Measurements from ENCODE around the gene KRTAP24-1. TPM values are rescaled to one million over a fixed set of nuclear protein-coding genes. Genes with fewer than 3 reads are reported as not detected.

Gene KRTAP24-1
- total RNA-seq, 1 donor from 2014 or later: not detected

Other genes starting within 250 kb of the KRTAP24-1 start
- gene CLDN17, start 116.1 kb downstream of the KRTAP24-1 start, total RNA-seq: not detected in 2 replicates
- not detected in 2 replicates for gene CLDN8, start 66.9 kb downstream of the KRTAP24-1 start, total RNA-seq
- not detected in 2 replicates for gene KRTAP25-1, start 6.6 kb upstream of the KRTAP24-1 start, total RNA-seq
- gene KRTAP26-1, start 37.4 kb upstream of the KRTAP24-1 start, total RNA-seq: not detected in 2 replicates
- not detected in 2 replicates for gene KRTAP27-1, start 54.7 kb upstream of the KRTAP24-1 start, total RNA-seq
- gene KRTAP23-1, start 65.7 kb upstream of the KRTAP24-1 start, total RNA-seq: not detected in 2 replicates
- gene KRTAP13-2, start 89.3 kb upstream of the KRTAP24-1 start, total RNA-seq: not detected in 2 replicates
- gene KRTAP13-1, start 113.1 kb upstream of the KRTAP24-1 start, total RNA-seq: not detected in 2 replicates
- not detected in 2 replicates for gene KRTAP13-3, start 143.0 kb upstream of the KRTAP24-1 start, total RNA-seq
- not detected in 2 replicates for gene KRTAP13-4, start 147.3 kb upstream of the KRTAP24-1 start, total RNA-seq
- gene KRTAP15-1, start 157.3 kb upstream of the KRTAP24-1 start, total RNA-seq: not detected in 2 replicates
- not detected in 2 replicates for gene KRTAP19-1, start 197.4 kb upstream of the KRTAP24-1 start, total RNA-seq
- gene KRTAP19-2, start 204.5 kb upstream of the KRTAP24-1 start, total RNA-seq: not detected in 2 replicates
- not detected in 2 replicates for gene KRTAP19-3, start 209.1 kb upstream of the KRTAP24-1 start, total RNA-seq
- not detected in 2 replicates for gene KRTAP19-4, start 214.2 kb upstream of the KRTAP24-1 start, total RNA-seq
- not detected in 2 replicates for gene KRTAP19-5, start 219.2 kb upstream of the KRTAP24-1 start, total RNA-seq

Data from activated T-helper 2 cell treated with anti-CD3 and anti-CD28 coated beads, Interferon-gamma antibody, Interleukin-2, Interleukin-4, amounts not matched to agents 10 μg/mL and 5 μg/mL and 100 μg/mL, durations not matched to agents 14 hours and 24 hours and 36 hours (primary cell).